ENCODE results near the gene NADK.
A peak's percentile ranks its signal among the peaks of the same experiment; 100 is the strongest.

The NADK gene

GRCh38 chr1:1777950-1778662 is at the start of gene NADK:
Gene NADK, minus strand, starts transcription at chr1:1778470. Its CDS starts 13,064 bp downstream, at chr1:1765406.
- DNase-seq (ENCODE audit: low spot score) = peak; percentile 97

GRCh38 chr1:1827089-1827848 is 49.0 kb upstream of the NADK start:
- peak; percentile 37 for DNase-seq (ENCODE audit: low spot score)

- DNase-seq (ENCODE audit: low spot score) = peak; percentile 23
These were observed 48.3 kb upstream of the NADK start for GRCh38 chr1:1826356-1827088.

GRCh38 chr1:1825217-1825616 is 46.9 kb upstream of the NADK start:
- DNase-seq (ENCODE audit: low spot score) = no peak

GRCh38 chr1:1819762-1820161 is 41.5 kb upstream of the NADK start:
- DNase-seq (ENCODE audit: low spot score) = no peak

- no peak for DNase-seq (ENCODE audit: low spot score)
These were observed 39.0 kb upstream of the NADK start for GRCh38 chr1:1817221-1817620.

GRCh38 chr1:1815606-1816281 is 37.5 kb upstream of the NADK start:
- no peak for DNase-seq (ENCODE audit: low spot score)

- no peak for DNase-seq (ENCODE audit: low spot score)
These were observed 31.2 kb upstream of the NADK start for GRCh38 chr1:1809489-1809888.

GRCh38 chr1:1808206-1808605 is 29.9 kb upstream of the NADK start:
- DNase-seq (ENCODE audit: low spot score) = no peak

- DNase-seq (ENCODE audit: low spot score) = peak; percentile 65
These were observed 28.6 kb upstream of the NADK start for GRCh38 chr1:1806890-1807289.

GRCh38 chr1:1804301-1804700 is 26.0 kb upstream of the NADK start:
- DNase-seq (ENCODE audit: low spot score) = no peak

- DNase-seq (ENCODE audit: low spot score) = no peak
These were observed 24.6 kb upstream of the NADK start for GRCh38 chr1:1802871-1803270.

GRCh38 chr1:1799716-1800115 is 21.4 kb upstream of the NADK start:
- DNase-seq (ENCODE audit: low spot score) = peak; percentile 7

- peak; percentile 7 for DNase-seq (ENCODE audit: low spot score)
These were observed 19.6 kb upstream of the NADK start for GRCh38 chr1:1797731-1798341.

GRCh38 chr1:1796466-1796865 is 18.2 kb upstream of the NADK start:
- DNase-seq (ENCODE audit: low spot score) = peak; percentile 16

- DNase-seq (ENCODE audit: low spot score) = peak; percentile 6
These were observed 16.7 kb upstream of the NADK start for GRCh38 chr1:1794999-1795398.

- DNase-seq (ENCODE audit: low spot score) = peak; percentile 1
These were observed 15.4 kb upstream of the NADK start for GRCh38 chr1:1793481-1794244.

GRCh38 chr1:1788646-1789431 is 10.6 kb upstream of the NADK start:
- peak; percentile 38 for DNase-seq (ENCODE audit: low spot score)

- peak; percentile 8 for DNase-seq (ENCODE audit: low spot score)
These were observed 9.9 kb upstream of the NADK start for GRCh38 chr1:1788136-1788535.
